KMS-11 (cell line): Measurements from ENCODE around the gene BAZ1A.

Experiments
- H2AFZ ChIP-seq: fragments of 200-600 bp; sonication (generic); 2 replicates; pipeline ENCODE4 v1.6.1; 2016; ENCODE audit warnings: antibody characterized with exemption, mixed run types, low read depth
- H3K27ac ChIP-seq: fragments of 200-600 bp; sonication (generic); 2 replicates; pipeline ENCODE4 v1.6.1; 2016; ENCODE audit warnings: mild to moderate bottlenecking, mixed run types
- H3K27me3 ChIP-seq: fragments of 200-600 bp; sonication (generic); 2 replicates; pipeline ENCODE4 v1.6.1; 2017; ENCODE audit warnings: mild to moderate bottlenecking, low read depth, mixed run types, moderate library complexity; ENCODE audit not compliant: insufficient read depth
- H3K36me3 ChIP-seq: fragments of 200-600 bp; sonication (generic); 2 replicates; pipeline ENCODE4 v1.6.1; 2017; ENCODE audit warnings: mild to moderate bottlenecking, mixed run types; ENCODE audit not compliant: insufficient read depth
- H3K4me1 ChIP-seq: fragments of 200-600 bp; sonication (generic); 2 replicates; pipeline ENCODE4 v1.6.1; 2016; ENCODE audit warnings: mild to moderate bottlenecking, low read depth, mixed run types; ENCODE audit not compliant: poor library complexity, severe bottlenecking
- H3K4me2 ChIP-seq: fragments of 200-600 bp; sonication (generic); 2 replicates; pipeline ENCODE4 v1.7.0; 2016; ENCODE audit warnings: mild to moderate bottlenecking, mixed run types
- H3K4me3 ChIP-seq: fragments of 200-600 bp; sonication (generic); IDR thresholded peaks from 2 replicates; pipeline ENCODE4 v1.6.1; 2017; ENCODE audit warnings: low read depth, low read length, mixed read lengths; ENCODE audit not compliant: insufficient read depth
- H3K79me2 ChIP-seq: fragments of 200-600 bp; sonication (generic); 2 replicates; pipeline ENCODE4 v1.6.1; 2016; ENCODE audit warnings: low read depth, mixed run types; ENCODE audit not compliant: insufficient read depth
- H3K9ac ChIP-seq: fragments of 200-600 bp; sonication (generic); 2 replicates; pipeline ENCODE4 v1.6.1; 2016; ENCODE audit warnings: mild to moderate bottlenecking, mixed run types
- H4K20me1 ChIP-seq: fragments of 200-600 bp; sonication (generic); 2 replicates; pipeline ENCODE4 v1.6.1; 2016; ENCODE audit warnings: mild to moderate bottlenecking, mixed run types; ENCODE audit not compliant: insufficient read depth
- CTCF ChIP-seq: fragments of 200-600 bp; sonication (generic); conservative IDR thresholded peaks from 2 replicates; pipeline ENCODE4 v1.6.1; 2017; ENCODE audit warnings: low read depth, mild to moderate bottlenecking, antibody characterized with exemption, low read length, moderate library complexity, mixed read lengths

The BAZ1A gene

GRCh38 chr14:34732802-34733201, 142.4 kb downstream of the BAZ1A start:
- H3K4me3 ChIP-seq, result no peak overlapping the region
- no peaks in the 10 kb centered on the region for H3K36me3 ChIP-seq
- TF ChIP-seq CTCF, result no peak
- H3K27me3 ChIP-seq, result no peaks in the 10 kb centered on the region
- no peaks in the 10 kb centered on the region for H4K20me1 ChIP-seq
- no peaks in the 10 kb centered on the region for H3K79me2 ChIP-seq
- H3K4me1 ChIP-seq, result no peaks in the 10 kb centered on the region
- H3K27ac ChIP-seq, result no peak overlapping the region
- no peak overlapping the region for H2AFZ ChIP-seq
- no peak overlapping the region for H3K9ac ChIP-seq
- no peak overlapping the region for H3K4me2 ChIP-seq

GRCh38 chr14:34723867-34724266, 151.3 kb downstream of the BAZ1A start:
- Histone ChIP-seq H3K27ac (no peak overlapping the region), H3K9ac (no peak overlapping the region), H3K79me2 (no peaks in the 10 kb centered on the region), H2AFZ (no peak overlapping the region), H3K4me1 (peaks cover 8% of the 10 kb centered on the region), H3K4me2 (no peak overlapping the region), H3K4me3 (no peak overlapping the region), H4K20me1 (no peaks in the 10 kb centered on the region), H3K36me3 (no peaks in the 10 kb centered on the region), H3K27me3 (no peaks in the 10 kb centered on the region)
- no peak for TF ChIP-seq CTCF

- Histone ChIP-seq H3K27me3 (no peaks in the 10 kb centered on the region), H3K4me3 (no peak overlapping the region)
Measured at GRCh38 chr14:34722723-34723545, 152.2 kb downstream of the BAZ1A start.

GRCh38 chr14:34721129-34721528, 154.0 kb downstream of the BAZ1A start:
- H3K4me2 ChIP-seq, result no peak overlapping the region
- no peak for TF ChIP-seq CTCF
- no peak overlapping the region for H3K27ac ChIP-seq
- H3K79me2 ChIP-seq, result no peaks in the 10 kb centered on the region
- no peak overlapping the region for H3K9ac ChIP-seq
- H3K4me1 ChIP-seq, result peaks cover 8% of the 10 kb centered on the region
- no peak overlapping the region for H3K4me3 ChIP-seq
- no peaks in the 10 kb centered on the region for H3K27me3 ChIP-seq
- no peak overlapping the region for H2AFZ ChIP-seq
- H3K36me3 ChIP-seq, result no peaks in the 10 kb centered on the region
- H4K20me1 ChIP-seq, result no peaks in the 10 kb centered on the region

More at GRCh38 chr14:34722723-34723545, 152.2 kb downstream of the BAZ1A start:
- H3K4me1 ChIP-seq, result peaks cover 8% of the 10 kb centered on the region
- H4K20me1 ChIP-seq, result no peaks in the 10 kb centered on the region
- peak overlapping the region; percentile 60 for H2AFZ ChIP-seq
- H3K9ac ChIP-seq, result no peak overlapping the region
- H3K4me2 ChIP-seq, result no peak overlapping the region
- TF ChIP-seq CTCF, result peak; percentile 74
- H3K79me2 ChIP-seq, result no peaks in the 10 kb centered on the region
- H3K36me3 ChIP-seq, result no peaks in the 10 kb centered on the region
- no peak overlapping the region for H3K27ac ChIP-seq
